WI38 (cell line): Measurements from ENCODE around the gene PTH2.

Experiments used
- H3K4me3 ChIP-seq: 2 replicates; pipeline ENCODE4 v1.5.1; 2011; ENCODE audit warnings: low read depth, mild to moderate bottlenecking, control low read depth, low read length
- CTCF ChIP-seq: IDR thresholded peaks from 2 replicates; pipeline ENCODE4 v1.5.1; 2012; ENCODE audit warnings: low read depth, mild to moderate bottlenecking, control low read depth, low read length

PTH2 gene

GRCh38 chr19:49430172-49430677 is 7.0 kb upstream of the PTH2 start:
- H3K4me3 ChIP-seq: no peak overlapping the region
- TF ChIP-seq CTCF: no peak

- H3K4me3 ChIP-seq: no peak overlapping the region
- no peak for TF ChIP-seq CTCF
Observed at GRCh38 chr19:49428547-49429451, 5.6 kb upstream of the PTH2 start.

- H3K4me3 ChIP-seq: no peak overlapping the region
- no peak for TF ChIP-seq CTCF
Observed at GRCh38 chr19:49427855-49428546, 4.8 kb upstream of the PTH2 start.

GRCh38 chr19:49427339-49427738 is 4.1 kb upstream of the PTH2 start:
- no peak overlapping the region for H3K4me3 ChIP-seq
- TF ChIP-seq CTCF: no peak

GRCh38 chr19:49425922-49426592 is 2.8 kb upstream of the PTH2 start:
- no peak overlapping the region for H3K4me3 ChIP-seq
- no peak for TF ChIP-seq CTCF

GRCh38 chr19:49425178-49425577 is 1.9 kb upstream of the PTH2 start, which contains the start of gene GFY:
Gene GFY, plus strand, starts transcription at chr19:49425388. Its CDS starts 1,043 bp downstream, at chr19:49426431.
- no peak within 1 kb of the TSS for H3K4me3 ChIP-seq
- no peak for TF ChIP-seq CTCF
